Loucy (cell line): Measurements from ENCODE around the gene NR3C2.

Source experiments
- EZH2phosphoT487 ChIP-seq: fragments of 200-600 bp; IDR thresholded peaks from 2 replicates; pipeline ENCODE4 v1.6.1; 2018; ENCODE audit warnings: antibody characterized with exemption, mild to moderate bottlenecking, moderate library complexity, borderline replicate concordance
- TF ChIP-seq, protein P1 (sequence below): fragments of 200-600 bp; sonication (generic); conservative IDR thresholded peaks from 2 replicates; pipeline ENCODE4 v1.5.1; 2014; ENCODE audit warnings: mild to moderate bottlenecking, antibody characterized with exemption, low read length

DNA sequence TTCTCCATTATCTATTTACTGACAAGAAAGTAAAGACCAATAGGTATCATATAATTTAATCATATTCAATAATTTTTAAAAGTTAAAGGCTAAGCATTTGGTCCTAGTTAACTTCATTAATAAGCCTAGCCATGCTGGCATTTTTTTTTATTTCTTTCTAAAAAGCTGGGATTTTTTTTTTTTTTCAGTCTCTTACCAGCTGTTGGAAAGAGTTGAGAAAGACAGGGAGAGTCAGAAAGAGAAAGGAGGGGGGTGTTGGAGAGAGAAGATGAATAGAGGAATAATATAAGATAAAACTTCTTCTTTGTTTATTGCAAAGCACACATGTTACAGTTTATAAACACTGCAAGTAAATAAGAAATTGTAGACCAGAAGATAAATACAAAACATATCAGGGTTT lies 5.9 kb upstream of the NR3C2 start:
- TF ChIP-seq, protein P1, sequence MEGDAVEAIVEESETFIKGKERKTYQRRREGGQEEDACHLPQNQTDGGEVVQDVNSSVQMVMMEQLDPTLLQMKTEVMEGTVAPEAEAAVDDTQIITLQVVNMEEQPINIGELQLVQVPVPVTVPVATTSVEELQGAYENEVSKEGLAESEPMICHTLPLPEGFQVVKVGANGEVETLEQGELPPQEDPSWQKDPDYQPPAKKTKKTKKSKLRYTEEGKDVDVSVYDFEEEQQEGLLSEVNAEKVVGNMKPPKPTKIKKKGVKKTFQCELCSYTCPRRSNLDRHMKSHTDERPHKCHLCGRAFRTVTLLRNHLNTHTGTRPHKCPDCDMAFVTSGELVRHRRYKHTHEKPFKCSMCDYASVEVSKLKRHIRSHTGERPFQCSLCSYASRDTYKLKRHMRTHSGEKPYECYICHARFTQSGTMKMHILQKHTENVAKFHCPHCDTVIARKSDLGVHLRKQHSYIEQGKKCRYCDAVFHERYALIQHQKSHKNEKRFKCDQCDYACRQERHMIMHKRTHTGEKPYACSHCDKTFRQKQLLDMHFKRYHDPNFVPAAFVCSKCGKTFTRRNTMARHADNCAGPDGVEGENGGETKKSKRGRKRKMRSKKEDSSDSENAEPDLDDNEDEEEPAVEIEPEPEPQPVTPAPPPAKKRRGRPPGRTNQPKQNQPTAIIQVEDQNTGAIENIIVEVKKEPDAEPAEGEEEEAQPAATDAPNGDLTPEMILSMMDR = no peak
- no peak for TF ChIP-seq EZH2phosphoT487
